Activated CD8-positive, alpha-beta memory T cell treated with anti-CD3 and anti-CD28 coated beads for 4 hours (primary cell): ENCODE data around the gene TRIOBP.
A peak's percentile ranks its signal among the peaks of the same experiment; 100 is the strongest.

Experiments used
- DNase-seq, 2 donors: peaks; one replicate each; pipeline ENCODE4 v3.0.0-alpha.2; 2020; ENCODE audit warnings: low read depth in 2 of 2

TRIOBP gene

GRCh38 chr22:37726241-37726887, 29.5 kb downstream of the TRIOBP start:
- DNase-seq, result no peak

- no peak for DNase-seq
Measured at GRCh38 chr22:37728620-37729019, 31.8 kb downstream of the TRIOBP start.

- DNase-seq, result no peak
Measured at GRCh38 chr22:37731804-37732471, 35.1 kb downstream of the TRIOBP start.

- no peak for DNase-seq
Measured at GRCh38 chr22:37732699-37733607, 36.1 kb downstream of the TRIOBP start.

- DNase-seq, result no peak
Measured at GRCh38 chr22:37733625-37734401, 37.0 kb downstream of the TRIOBP start.

- no peak for DNase-seq
Measured at GRCh38 chr22:37734402-37734700, 37.5 kb downstream of the TRIOBP start.

GRCh38 chr22:37734964-37735451, 38.2 kb downstream of the TRIOBP start:
- DNase-seq, result no peak

GRCh38 chr22:37739035-37739434, 42.2 kb downstream of the TRIOBP start:
- DNase-seq, result no peak

- no peak for DNase-seq
Measured at GRCh38 chr22:37739611-37740049, 42.8 kb downstream of the TRIOBP start.

- no peak for DNase-seq
Measured at GRCh38 chr22:37740455-37741311, 43.8 kb downstream of the TRIOBP start.

GRCh38 chr22:37741312-37741795, 44.5 kb downstream of the TRIOBP start:
- DNase-seq, result no peak

- no peak for DNase-seq
Measured at GRCh38 chr22:37742376-37743171, 45.7 kb downstream of the TRIOBP start.

- no peak for DNase-seq
Measured at GRCh38 chr22:37744589-37744988, 47.7 kb downstream of the TRIOBP start.

- peak; percentile 72 to 73 for DNase-seq
Measured at GRCh38 chr22:37745548-37746365, 48.9 kb downstream of the TRIOBP start.

- DNase-seq, result no peak
Measured at GRCh38 chr22:37746366-37747079, 49.7 kb downstream of the TRIOBP start.

- no peak for DNase-seq
Measured at GRCh38 chr22:37747080-37747714, 50.3 kb downstream of the TRIOBP start.

- no peak for DNase-seq
Measured at GRCh38 chr22:37747715-37748100, 50.9 kb downstream of the TRIOBP start.

- DNase-seq, result no peak
Measured at GRCh38 chr22:37748659-37749058, 51.8 kb downstream of the TRIOBP start.
